HG03378 (cell line): ENCODE results near the gene POLD4.

Source experiments
- ATAC-seq: cut with Tn5 transposase; IDR thresholded peaks from one replicate; pipeline ENCODE4 v1.9.1; 2021; ENCODE audit warnings: mild to moderate bottlenecking, moderate library complexity; ENCODE audit not compliant: unreplicated experiment

Gene POLD4

DNA sequence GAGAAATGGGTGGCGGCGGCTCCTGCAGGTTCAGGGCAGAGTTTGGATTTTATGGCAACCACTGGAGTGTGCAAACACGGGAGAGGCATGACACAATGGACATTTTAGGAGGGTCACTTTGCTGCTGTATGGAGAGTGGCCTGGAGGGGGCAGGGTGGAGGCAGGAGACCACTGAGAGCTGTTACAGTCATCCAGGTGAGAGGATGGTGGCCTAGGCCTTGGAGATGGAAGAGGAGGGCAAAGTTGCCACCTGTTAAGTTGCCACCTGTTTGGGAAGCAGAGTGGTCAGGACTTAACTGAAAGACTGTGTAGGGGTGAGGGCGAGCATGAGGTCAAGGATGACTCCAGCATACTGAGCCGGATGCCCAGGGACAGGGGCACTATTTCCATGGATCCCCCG lies 36.1 kb upstream of the POLD4 start:
- ATAC-seq = no peak

DNA sequence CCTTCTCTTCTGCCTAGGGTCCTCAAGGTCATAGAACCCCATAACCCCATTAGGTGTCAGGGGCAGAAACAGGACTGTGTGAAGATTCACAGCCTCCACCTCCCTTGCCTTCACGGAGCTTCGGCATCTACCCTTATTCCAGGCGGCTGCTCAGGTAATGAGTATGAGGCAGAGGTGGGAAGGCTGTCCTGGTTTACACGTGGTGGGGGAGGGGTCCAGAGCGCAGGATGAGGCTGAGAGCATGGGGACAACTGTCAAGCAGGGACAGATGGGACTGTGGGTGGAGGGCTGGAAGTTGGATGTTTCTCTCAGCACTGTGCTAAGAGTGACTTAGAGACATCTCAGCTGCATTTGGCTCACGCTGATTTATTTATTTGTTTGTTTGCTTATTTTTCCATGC lies 34.2 kb upstream of the POLD4 start:
- ATAC-seq = no peak

DNA sequence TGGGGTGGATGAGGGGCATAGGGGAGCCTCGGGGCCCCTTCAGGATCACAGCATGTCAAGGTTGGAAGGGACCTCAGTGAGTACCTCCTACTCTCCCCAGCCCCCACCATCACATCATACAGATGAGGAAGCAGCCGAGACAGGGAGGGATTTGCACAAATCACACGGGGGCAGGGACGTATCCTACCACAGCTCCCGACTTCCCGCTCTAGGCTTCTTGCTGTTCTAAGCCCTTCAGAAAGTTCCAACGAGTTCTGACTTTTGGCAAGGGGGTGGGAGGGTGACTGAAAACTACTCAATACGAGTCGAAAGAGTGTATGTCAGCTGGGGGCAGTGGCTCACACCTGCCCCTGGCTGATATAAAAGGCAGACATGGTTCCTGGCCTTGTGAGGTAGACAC lies 33.7 kb upstream of the POLD4 start:
- no peak for ATAC-seq

DNA sequence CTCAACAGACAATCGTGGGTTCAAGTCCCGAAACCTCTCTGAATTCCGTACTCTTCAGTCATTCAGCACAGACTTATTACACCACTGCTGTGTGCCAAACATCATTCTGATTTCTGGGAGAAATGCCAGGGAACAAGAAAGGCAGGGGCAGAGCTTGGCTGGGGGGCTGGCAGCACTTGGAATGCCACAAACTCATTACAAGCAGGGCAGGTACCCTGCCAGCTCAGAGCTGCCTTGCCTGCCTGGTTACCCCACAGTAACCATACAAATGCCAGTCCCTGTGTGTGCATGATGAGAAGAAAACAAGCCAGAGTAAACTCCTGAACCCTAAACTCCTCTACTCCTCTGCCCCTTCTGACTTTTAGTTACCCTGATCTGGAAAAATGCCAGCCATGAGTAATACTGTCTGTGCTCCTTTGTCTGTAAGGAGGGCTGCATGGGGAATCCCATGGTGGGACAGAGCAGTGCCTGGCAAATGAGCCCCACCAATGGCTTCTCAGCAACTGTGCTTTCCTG lies 31.6 kb upstream of the POLD4 start:
- ATAC-seq = no peak

DNA sequence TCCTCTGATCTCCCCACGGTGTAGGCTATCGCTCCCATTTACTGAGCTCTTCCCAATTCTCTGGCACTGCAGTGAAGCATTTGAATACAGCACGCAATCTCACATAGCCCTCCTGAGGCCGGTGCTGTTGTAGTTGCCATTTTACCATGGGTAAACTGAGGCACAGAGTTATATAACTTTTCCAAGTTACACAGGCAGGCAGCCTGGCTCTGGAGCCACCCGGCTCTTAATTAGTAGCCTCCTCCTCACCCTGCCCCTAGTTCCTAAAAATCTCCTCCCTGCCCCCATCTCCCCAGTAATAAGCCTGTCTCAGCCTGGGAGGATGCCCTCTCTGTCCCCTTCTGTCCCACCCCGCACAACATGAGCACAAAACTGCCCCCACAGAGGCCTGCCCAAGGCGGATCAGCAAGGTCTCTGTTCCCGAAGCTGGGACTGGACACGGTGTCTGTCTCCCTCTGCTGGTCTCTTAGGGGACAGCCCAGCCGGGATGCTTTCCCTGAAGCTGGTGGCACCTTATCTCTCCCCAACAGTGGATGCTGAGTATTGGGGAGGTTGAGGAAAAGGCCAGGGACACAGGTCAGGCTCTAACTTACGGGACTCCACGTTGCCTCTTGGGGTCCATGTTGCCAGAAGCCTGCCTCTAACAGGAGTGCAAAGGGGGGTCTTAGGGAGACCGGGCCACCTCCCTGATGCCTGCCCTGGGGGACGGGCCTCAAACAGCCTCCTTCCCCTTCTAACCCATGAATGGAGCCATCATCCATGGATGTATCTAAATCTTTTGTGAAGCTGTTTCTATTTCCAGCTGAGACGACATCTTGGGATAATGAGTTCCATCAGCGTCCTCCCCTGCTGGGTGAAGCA lies 29.2 kb upstream of the POLD4 start:
- no peak for ATAC-seq

DNA sequence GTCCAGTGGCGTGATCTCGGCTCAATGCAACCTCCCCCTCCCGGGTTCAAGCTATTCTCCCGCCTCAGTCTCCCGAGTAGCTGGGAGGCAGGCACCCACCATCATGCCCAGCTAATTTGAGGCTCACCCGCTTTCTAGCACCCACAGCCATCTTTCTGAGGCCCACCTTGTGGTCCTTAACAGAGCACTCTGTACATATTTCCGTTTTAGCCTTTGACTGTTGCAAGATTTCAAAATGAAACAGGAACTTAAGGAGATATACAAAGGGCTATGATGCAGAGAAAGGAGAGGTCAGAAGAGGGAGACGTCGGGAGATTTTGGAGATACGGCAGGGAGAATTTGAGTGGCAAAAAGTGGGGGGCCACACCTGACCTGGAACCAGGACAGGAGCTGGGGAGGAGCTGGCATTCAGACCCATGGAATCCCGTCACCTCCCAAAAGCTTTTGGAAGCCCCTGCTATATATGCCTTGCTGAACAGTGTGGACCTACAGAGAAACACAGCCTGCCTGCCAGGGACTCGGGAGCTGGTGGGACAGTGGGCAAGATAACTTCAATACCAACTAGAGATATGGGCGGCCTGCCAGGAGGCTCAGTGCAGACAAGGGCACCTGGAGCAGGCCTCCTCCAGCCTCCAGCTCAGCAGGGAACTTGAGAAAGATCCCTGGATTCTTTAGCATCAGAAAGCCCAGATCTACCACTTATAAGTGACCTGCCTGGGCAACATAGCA lies 28.1 kb upstream of the POLD4 start:
- no peak for ATAC-seq

DNA sequence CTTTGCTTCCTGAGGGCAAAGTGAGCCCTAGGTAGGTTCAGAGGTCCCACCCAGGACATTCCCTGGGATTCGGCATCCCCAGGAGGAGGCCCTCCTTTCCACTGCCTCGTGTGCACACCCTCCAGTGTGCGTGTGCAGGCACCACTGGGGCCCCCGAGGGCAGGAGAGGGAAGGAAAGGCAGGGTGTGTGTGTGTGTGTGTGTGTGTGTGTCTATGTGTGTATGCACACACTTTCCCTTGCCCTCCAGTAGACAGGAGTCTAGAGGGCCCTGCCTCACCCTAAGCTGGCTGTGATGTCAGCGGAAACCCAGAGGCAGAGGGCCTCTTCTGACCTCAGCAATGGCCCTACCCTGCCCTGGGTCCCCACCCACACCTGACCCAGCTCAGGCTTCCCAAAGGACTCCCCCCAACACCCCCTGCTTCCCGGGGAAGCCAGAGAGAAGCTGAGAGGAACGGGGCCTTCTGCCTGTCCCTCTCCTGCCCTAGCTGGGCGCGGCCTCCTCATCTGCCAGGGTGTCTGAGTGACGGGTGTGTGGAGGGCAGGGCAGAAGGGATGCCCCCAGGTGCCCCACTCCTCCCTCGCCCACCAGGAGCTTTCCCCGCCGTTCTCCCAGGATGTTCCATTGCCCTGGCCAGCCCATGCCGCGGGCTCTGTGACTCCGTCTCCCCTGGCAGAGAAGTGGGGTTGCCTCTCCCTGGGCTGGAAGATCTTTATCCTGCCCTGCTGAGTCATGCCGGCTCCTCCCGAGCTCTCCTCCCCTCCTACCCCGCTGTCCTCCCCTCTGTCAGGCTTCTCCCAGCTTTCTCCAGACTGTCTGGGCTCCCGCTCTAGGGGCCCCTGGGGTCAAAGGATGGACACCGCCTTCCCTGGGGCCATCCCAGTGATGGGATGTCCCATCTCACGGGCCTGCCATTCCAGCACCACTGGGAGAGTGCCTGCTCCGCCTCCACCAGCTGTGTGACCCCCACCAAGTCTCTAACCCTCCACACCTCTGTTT lies 26.0 kb upstream of the POLD4 start:
- no peak for ATAC-seq

DNA sequence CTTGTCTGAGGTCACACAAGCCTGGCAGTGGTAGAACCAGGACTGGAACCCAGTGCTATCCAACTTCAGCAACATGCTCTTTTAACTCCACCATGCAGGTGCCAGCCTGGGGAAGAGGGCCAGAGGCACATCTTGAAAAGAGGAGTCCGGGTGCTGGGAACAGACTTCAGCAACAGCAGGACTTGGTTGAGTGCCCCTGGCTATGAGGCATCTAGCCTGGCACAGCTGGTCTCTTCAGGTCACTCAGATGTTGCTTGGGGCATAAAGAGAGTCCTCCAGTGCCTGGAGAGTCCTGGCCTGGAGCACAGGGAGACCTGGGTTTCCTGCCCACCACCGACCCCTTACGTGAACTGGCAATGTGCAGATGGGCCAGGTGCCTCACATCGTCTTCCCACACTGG lies 25.2 kb upstream of the POLD4 start:
- ATAC-seq = no peak

DNA sequence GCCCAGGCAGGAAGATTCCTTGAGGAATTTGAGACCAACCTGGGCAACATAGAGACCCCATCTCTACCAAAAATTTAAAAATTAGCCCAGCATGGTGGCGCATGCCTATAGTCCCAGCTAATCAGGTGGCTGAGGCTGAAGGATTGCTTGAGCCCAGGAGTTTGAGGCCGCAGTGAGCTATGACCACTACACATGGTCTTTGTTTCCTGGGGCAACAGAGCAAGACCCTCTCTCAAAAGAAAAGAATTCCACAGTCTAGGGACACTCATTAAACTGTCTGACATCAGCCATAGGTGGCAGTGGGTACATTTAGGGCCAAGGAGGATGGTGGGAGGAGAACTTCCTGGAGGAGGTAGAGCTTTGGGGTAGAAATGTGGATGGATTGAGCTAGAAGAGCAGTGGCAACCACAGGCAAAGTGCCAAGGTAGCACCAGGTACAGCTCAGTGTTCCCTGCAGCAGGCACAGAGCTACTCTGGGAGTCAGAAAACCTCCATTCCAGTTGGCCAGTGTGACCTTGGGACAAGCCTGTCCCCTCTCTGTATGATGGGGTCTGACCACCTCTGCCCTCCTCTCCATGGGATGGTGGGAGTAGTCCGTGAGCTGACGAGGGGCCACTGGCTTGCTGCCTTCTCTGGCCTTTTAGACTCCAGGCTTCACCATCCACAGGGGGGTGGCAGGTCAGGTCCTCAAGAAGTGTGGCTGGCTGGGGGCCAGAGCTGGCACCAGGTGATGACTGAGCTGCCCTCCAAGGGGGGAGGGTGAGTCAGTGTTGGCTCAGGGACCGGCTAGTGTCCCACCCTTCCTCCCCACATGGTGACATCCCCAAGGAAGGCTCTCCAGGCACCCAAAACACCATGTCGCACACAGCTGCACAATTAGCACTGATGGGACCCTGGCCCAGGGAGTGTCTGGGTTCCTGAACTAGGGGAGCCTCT lies 23.8 kb upstream of the POLD4 start:
- no peak for ATAC-seq

DNA sequence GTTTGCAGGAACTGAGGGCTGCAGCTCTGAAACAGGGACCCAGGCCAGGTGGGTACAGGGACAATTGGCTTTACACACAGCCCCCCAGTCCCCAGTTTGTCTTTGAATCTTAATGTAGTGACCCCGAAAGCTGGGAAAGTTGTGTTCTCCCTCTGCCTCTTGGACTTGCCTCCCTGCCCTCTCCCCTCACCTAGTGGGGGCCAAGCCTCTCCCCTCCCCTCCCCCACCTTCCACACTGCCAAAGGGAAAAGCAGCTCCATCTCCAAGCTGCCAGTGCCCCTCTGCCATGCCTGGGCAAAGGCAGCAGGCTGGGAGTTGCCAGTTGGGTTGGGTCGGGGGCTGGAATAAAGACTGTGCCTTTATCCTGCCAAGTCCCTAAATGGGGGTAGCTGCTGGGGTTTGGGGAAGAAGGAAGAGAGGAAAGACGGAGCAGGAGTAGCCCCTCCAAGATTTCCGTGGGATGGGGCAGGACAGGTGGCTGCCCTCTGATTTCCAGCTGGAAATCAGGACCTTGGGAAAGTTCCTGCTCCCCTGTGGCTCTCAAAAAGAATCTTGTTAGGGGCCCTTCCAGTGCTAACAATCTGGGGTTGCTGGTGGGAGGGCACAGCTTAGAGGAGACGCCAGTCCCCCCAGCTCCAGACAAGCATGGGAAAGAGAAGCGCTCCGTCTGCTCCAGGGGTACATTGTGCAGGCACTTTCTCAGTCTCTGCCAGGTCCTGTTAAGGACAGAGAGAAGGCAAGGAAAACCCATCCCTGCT lies 22.9 kb upstream of the POLD4 start:
- no peak for ATAC-seq

DNA sequence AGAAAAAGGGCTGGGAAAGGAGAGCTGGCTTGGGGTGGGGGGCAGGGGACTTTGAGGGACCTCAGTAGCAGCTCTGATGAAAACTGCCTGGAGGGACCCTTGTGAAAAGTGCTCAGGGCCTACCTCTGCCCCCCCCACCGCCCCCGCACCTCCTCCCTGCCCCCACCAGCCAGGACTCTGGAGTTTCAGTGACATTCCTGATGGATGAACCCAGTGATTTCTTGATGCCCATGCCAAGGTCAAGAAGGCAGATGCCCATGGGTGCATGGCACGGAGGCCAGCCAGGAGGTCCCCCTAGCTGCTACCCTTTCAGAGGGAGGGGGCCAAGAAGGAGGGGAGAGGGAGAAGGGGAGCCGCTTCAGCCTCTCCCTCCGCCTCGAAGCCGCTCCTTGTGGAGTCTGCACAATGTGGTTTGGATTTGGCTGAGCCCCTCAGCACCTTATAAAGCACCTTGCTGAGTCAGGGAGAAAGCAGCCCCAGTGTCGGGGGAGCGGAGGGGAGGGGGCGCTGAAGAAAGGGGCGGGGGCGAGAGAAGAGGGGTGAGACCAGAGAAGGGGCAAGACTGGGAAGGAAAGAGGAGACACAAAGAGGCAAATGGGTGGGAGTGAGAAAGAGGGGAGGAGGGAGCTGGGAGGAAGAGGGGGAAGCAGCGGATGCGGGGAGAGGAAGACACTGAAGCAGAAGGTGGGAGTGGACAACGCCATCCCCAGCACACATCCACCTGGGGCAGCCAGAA lies 22.1 kb upstream of the POLD4 start:
- no peak for ATAC-seq

DNA sequence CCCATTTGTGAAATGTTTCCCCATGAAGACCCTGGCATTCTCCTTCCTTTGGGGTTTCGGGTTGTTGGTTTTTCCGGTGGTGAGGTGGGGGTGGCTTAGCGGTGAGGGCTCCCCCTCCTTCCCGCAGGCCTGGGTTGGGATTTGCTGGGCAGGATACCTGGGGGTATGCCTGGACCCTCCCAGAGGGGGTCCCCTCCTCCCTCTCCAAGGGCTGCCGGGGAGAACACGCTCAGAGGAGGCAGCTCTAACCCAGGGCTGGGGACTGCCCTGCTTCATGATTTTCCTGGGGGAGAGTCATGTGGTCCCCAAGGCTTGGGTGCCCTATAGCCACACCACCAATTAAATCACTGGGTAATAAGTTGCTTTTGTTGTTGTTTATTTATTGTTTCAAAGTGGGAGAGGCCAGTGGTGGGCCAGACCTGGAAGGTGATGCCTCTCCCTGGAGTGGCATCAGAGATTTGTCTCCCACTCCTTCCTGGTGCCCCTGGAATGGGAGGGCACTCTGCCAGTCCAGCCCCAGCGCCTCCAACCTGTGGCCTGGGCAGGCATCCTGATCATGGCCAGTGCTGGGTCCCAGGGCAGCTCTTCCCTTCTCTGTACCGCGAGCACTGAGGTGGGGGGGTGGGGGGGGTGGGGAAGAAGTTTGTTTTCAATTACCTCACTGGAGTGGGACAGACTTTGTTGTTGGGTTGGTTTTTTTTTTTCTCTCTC lies 21.4 kb upstream of the POLD4 start:
- ATAC-seq = no peak

DNA sequence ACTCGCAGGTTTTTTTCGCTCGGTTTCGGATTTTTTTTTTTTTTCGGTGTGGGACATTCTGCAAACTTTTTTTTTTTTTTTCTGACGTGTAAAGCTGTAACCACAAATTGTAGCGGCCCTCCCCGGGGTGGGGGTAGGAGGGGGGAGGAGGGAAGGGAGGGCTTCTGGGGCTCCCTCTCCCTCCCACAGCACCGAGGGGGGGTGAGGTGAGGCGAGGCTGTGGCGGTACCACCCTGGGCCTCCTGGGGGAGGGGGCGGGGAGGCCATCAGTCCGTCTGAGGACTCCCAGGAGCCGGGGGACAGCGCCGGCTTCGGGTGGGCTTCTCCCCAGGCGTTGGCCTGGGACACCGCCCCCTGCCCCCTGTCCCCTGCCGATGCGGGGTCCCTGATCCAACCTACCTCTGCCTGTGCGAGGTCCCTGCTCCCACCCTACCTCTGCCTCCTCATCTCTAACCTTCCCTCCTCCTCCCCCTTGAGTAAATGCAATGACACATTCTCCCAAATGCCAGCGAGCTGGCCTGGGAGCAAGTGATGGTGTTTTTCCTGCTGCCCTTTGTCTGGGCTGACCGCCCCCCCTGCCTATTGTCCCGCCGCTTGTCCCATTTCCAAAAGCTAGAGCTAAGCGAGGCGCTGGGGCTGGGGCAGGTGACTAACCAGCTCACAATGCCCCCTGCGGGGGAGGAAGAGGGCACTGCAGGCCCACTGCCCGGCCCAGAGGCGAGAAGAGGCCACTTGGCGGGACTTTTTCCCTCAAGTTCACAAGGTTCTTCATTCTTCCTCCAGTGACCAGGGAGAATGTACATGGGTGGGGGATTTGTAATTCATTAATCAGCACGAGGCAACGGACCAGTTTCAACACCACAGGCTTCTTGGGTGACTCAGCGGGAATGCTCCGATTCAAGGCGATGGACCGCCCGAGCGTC lies 20.6 kb upstream of the POLD4 start:
- no peak for ATAC-seq

DNA sequence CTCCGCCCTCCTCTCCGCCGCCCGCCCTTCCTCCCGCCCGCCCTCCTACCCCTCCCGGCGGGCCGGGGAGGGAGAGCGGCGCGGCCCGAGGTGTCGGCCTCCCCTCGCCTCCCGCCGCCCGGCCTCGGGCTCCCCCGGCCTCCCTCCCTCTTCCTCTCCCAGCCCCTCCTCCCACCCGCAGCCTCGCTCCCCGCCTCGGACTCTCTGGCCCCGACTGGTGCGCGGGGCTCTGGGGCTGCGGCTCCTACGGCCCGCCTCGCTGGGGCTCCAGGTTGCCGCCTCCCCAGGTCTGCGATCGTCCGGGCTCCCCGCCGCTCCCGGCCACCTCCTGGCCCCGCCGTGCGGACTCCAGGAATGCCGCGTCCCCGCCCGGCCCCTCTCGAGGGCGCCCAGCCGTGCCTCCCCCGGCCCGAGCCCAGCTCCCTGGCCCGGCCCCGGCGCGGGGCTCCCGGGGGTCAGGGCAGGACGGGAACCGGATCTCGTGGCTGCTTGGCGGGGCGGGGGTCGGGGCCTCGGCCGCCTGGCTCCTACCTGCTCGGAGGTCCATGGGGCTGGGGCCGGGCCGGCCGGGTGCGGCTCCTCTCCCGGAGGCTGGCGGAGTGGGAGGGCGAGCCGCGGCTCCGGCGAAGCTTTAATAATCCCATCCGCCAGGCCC lies 19.8 kb upstream of the POLD4 start, which contains the start of gene CLCF1:
CLCF1 (minus strand) TSS at position 606 of the 655 bp plus-strand sequence; CDS start at position 547, 59 bp downstream.
- ATAC-seq = no peak

DNA sequence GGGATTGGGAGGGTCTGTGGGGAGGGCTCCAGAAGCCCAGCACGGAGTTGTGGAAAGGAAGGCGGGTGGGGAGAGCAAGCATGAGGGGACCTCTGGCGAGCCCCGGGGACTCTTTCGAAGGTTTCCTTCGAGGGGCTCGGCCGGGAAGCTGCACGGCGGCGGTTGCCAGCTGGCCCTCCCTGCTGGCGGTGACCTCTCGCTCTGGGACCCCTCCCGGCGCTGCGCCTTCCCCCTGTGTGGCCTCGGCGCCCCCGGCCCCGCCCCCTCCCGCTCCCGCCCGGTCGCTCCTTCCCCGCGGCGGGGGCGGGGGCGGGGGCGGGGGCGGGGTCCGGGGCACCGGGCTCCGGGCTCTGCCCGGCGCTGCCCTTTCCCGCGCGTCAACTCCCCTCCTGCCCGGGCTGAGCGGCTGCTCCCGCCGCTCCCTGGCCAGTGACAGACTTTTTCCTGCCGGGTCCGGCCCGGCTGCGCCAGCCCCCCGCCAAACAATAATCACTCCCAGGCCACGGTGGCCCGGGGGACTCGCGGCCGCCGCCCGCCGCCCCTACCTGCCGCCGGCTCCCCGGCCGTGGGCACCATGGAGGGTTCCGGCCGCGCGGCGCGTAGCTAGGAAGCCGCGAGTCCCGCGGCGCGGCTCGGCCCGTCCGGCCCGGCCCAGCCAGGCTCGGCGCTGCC lies 19.1 kb upstream of the POLD4 start:
- no peak for ATAC-seq

DNA sequence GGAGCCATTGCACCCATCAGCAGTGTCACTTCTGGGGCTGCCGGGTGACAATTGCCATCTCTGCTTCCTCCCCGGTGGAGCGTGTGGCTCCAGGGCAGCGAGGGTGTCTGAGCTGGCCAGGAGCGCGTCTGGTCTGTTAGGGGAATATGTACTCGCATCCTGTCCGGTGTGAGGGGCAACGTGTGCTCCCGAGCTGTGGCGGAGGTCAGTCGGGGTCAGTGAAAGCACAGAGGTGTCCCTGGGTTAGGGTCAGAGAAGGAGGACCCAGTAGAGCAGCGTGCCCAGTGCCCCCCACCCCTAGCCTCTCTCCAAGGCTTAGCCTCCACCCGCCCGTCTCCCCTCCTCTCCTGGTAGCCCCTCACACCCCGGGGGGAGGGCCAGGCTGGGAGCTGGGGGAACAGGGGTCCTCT lies 18.6 kb upstream of the POLD4 start:
- ATAC-seq = no peak
